Activated T-helper 1 cell treated with Interleukin-2 at 50 U/mL for 16 hours (primary cell): Measurements from ENCODE around the gene NCAPD2.

Experiments used
- DNase-seq: peaks from one replicate; pipeline ENCODE4 v3.0.0-alpha.2; 2020; ENCODE audit warnings: low read depth

Gene NCAPD2

GRCh38 chr12:6533923-6534694 lies 40.2 kb downstream of the NCAPD2 start, which contains the start of gene GAPDH:
GAPDH (plus strand) TSS chr12:6534517; CDS start chr12:6534833, 316 bp downstream.
- peak; percentile 78 for DNase-seq

- DNase-seq = no peak
These were observed 40.7 kb downstream of the NCAPD2 start for GRCh38 chr12:6534695-6534944.

DNA sequence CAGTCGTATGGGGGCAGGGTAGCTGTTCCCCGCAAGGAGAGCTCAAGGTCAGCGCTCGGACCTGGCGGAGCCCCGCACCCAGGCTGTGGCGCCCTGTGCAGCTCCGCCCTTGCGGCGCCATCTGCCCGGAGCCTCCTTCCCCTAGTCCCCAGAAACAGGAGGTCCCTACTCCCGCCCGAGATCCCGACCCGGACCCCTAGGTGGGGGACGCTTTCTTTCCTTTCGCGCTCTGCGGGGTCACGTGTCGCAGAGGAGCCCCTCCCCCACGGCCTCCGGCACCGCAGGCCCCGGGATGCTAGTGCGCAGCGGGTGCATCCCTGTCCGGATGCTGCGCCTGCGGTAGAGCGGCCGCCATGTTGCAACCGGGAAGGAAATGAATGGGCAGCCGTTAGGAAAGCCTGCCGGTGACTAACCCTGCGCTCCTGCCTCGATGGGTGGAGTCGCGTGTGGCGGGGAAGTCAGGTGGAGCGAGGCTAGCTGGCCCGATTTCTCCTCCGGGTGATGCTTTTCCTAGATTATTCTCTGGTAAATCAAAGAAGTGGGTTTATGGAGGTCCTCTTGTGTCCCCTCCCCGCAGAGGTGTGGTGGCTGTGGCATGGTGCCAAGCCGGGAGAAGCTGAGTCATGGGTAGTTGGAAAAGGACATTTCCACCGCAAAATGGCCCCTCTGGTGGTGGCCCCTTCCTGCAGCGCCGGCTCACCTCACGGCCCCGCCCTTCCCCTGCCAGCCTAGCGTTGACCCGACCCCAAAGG lies 41.2 kb downstream of the NCAPD2 start:
- DNase-seq = peak; percentile 65

- DNase-seq = no peak
These were observed 41.7 kb downstream of the NCAPD2 start for GRCh38 chr12:6535697-6535946.

GRCh38 chr12:6535960-6536847 lies 42.3 kb downstream of the NCAPD2 start:
- no peak for DNase-seq

GRCh38 chr12:6536894-6537579 lies 43.1 kb downstream of the NCAPD2 start:
- no peak for DNase-seq

GRCh38 chr12:6537580-6538419 lies 43.9 kb downstream of the NCAPD2 start:
- DNase-seq = peak; percentile 72

DNA sequence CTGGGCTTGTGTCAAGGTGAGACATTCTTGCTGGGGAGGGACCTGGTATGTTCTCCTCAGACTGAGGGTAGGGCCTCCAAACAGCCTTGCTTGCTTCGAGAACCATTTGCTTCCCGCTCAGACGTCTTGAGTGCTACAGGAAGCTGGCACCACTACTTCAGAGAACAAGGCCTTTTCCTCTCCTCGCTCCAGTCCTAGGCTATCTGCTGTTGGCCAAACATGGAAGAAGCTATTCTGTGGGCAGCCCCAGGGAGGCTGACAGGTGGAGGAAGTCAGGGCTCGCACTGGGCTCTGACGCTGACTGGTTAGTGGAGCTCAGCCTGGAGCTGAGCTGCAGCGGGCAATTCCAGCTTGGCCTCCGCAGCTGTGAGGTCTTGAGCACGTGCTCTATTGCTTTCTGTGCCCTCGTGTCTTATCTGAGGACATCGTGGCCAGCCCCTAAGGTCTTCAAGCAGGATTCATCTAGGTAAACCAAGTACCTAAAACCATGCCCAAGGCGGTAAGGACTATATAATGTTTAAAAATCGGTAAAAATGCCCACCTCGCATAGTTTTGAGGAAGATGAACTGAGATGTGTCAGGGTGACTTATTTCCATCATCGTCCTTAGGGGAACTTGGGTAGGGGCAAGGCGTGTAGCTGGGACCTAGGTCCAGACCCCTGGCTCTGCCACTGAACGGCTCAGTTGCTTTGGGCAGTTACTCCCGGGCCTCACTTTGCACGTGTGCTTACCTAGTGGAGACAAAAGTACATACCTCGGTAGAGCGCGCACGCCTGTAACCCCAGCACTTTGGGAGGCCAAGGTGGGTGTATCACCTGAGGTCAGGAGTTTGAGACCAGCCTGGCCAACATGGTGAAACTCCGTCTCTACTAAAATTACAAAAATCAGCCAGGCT lies 44.8 kb downstream of the NCAPD2 start:
- DNase-seq = no peak

DNA sequence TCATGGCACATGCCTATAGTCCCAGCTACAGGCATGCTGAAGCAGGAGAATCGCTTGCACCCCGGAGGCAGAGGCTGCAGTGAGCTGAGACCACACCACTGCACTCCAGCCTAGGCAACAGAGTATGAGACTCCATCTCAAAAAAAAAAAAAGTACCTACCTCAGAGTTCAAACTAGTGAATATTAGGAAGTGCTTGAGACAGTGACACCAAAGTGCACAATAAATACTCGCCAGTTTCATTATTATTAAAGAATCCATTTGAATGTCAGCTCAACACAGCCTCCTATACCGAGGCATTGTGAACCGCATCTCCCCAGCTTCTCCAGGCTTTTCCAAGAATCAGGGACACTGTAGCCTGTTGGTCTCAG lies 45.4 kb downstream of the NCAPD2 start:
- DNase-seq = no peak

GRCh38 chr12:6539707-6540134 lies 45.8 kb downstream of the NCAPD2 start:
- no peak for DNase-seq

GRCh38 chr12:6540181-6540877 lies 46.4 kb downstream of the NCAPD2 start:
- peak; percentile 42 for DNase-seq

- no peak for DNase-seq
These were observed 47.7 kb downstream of the NCAPD2 start for GRCh38 chr12:6541371-6542165.

DNA sequence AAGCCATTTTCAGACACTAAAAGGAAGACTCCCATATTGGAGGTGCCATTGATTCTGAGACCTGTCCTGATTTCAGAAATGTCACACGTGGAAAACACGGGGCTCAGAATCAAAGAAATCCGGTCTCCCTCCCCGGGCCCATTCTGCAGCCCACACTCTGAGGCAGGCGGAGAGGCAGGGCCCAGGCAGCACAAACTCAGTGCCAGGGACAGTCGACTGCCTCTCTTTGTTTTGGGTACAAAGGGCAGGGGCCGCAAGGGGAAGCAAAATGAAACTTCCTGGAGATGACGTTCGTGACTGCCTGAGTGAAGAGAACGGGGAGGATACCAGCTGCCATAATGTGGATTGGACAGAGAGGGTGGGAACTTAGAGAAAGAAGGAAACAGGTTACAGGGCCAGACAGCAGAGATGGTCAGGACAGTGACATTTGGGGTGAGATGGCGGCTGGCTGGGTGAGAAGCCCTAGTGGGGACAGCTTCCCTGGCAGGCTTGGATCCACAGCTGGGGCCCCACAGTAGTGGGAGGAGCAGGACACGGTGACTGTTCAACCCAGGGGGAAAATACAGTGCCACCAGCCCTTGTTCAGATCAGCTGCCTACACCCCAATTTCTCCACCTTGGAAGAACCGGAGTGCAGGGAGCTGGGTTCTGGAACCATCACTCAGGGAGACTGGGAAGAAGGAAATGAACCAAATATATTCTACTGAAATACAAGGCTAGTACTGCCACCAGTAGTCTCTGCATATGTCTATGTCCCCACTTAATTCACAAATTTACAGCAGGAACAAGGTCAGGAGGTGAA lies 48.5 kb downstream of the NCAPD2 start:
- no peak for DNase-seq

DNA sequence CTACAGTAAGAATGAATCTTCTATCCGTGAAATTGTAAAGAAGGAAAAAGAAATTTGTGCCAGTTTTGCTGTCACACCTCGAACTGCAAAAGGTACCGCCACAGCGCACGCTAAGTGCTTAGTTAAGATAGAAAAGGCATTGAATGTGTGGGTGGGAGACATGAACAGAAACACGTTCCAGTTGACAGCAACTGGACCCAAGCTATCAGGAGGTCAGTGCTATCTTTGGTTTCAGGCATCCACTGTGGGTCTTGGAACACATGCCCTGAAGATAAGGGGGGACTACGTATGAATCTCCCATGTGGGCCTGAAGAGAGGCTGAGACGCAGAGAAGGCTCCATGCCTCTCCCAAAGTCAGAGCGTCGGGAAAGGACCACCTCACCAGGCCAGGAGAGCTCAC lies 52.1 kb downstream of the NCAPD2 start:
- DNase-seq = no peak

- DNase-seq = no peak
These were observed 53.7 kb downstream of the NCAPD2 start for GRCh38 chr12:6547566-6547965.

GRCh38 chr12:6547987-6548386 lies 54.1 kb downstream of the NCAPD2 start:
- DNase-seq = no peak

- no peak for DNase-seq
These were observed 54.7 kb downstream of the NCAPD2 start for GRCh38 chr12:6548556-6548955.
